Frontal cortex (tissue), 4 donors: ENCODE data around the gene DHRS4. TPM values are rescaled to one million over a fixed set of nuclear protein-coding genes. Genes with fewer than 3 reads are reported as not detected.
A peak's percentile ranks its signal among the peaks of the same experiment; 100 is the strongest.

Experiments
- DNase-seq, 2 donors: peaks; one replicate each; pipeline ENCODE4 v3.0.0; 2012; ENCODE audit warnings: low spot score in 2 of 2
- FAIRE-seq: peaks from 2 replicates; lab custom pipeline; 2012; peaks lifted over from hg19 to GRCh38; lab: Jason Lieb, UNC
- total RNA-seq: library from RNA; depleted of rRNA; stranded (reverse); fragments of >200 nt; gene quantifications from one replicate; pipeline ENCODE4 v1.2.3, GENCODE V29; 2014
- donor health status: control.
- donor health status: control.
- donor health status: control.

Gene DHRS4
- total RNA-seq = 7.3 TPM

DNA sequence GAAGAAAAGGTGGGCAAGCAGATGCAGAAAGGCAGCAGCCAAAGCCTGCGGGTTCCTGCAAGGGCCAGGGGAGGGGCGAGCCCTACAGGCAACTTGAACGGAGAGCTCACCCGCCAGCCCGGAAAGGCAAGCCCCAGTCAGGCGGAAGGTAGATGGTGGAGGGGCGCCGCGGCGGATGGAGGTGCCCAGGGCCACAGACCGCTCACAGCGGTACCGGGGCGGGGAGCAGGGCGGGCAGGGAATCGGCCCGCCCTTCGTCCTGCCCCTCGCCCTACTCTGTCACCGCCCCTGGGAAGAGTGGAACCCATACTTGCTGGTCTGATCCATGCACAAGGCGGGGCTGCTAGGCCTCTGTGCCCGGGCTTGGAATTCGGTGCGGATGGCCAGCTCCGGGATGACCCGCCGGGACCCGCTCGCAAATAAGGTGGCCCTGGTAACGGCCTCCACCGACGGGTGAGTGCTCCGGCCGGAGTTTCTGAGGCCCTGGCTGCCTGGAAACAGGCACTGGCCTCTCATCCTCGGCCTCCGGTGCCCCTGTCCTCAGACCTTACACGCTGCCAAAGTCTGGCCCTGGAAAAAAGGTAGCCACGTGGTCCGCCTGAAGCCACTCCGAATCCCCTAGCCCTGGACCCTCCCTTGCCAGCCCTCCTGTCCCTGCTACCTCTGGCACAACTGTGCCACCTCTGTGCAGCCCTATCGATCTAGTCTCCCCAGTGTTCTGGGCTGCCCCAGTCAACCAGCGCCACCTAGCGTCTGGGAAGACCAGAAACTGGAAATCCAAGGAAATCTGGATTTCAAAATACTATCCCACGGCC lies at the start of gene DHRS4:
Gene DHRS4, plus strand, starts transcription at position 307 of the 815 bp plus-strand sequence. Its CDS starts 19 bp downstream, at position 326.
- DNase-seq (peak; percentile 64 to 67), FAIRE-seq (no peak)

DNA sequence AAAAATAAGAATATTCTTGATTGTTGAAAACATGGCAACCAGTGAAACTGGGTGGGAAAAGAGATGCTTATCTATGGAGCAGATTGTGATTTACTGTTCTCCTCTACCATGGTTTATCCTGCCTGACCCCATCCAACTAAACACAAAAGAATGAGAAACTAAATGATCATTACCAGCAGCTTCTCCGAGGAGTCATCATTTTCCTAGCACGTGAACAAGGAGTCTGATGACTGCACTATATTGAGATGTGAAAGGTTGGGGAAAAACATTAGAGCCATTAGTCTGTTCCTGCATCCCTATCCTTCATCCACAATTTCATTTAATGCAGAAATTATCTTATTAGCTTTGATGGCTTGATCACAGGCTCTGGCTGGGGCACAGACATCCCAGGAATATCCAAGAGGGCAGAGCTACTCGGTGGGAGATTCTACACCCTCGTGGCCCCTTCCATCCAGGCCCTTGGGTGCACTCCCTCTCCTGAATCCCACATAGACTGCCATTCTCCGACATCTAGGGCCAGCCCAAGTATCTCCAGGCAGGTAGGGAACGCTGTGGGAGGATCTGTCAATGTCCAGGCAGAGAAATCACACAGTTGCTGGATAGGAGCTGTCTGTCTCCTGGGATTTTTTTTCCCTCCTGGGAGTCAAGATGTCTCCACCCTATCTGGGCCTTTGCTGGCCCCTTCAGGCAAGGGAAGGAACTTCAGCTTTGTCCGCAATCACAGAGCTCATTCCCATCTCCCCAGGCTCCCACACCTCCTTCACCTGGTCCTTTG lies 43.3 kb upstream of the DHRS4 start:
- DNase-seq (peak in 1 of 2 donors; percentile 44), FAIRE-seq (no peak)

- no peak for FAIRE-seq
Measured at GRCh38 chr14:23910876-23911210, 42.7 kb upstream of the DHRS4 start.

DNA sequence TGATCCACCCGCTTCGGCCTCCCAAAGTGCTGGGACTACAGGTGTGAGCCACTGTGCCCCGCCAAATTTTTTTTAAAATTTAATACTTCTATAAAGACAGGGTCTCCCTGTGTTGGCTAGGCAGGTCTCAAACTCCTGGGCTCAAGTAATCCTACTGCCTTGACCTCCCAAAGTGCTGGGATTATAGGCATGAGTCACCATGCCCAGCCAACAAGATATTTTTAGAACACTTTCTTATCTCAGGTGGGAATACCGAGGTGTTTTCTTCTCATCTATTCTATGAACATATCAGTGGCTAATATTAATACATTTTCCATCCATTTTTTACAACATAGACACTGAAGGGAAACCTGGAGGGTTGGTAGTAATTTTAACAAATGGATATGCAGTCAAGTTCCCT lies 38.0 kb upstream of the DHRS4 start:
- DNase-seq (no peak), FAIRE-seq (no peak)

More at GRCh38 chr14:23910876-23911210, 42.7 kb upstream of the DHRS4 start:
- DNase-seq = no peak

GRCh38 chr14:23916004-23916403 lies 37.6 kb upstream of the DHRS4 start:
- no peak for DNase-seq

GRCh38 chr14:23916446-23916845 lies 37.1 kb upstream of the DHRS4 start:
- FAIRE-seq (no peak), DNase-seq (no peak)

More at GRCh38 chr14:23916004-23916403, 37.6 kb upstream of the DHRS4 start:
- no peak for FAIRE-seq

DNA sequence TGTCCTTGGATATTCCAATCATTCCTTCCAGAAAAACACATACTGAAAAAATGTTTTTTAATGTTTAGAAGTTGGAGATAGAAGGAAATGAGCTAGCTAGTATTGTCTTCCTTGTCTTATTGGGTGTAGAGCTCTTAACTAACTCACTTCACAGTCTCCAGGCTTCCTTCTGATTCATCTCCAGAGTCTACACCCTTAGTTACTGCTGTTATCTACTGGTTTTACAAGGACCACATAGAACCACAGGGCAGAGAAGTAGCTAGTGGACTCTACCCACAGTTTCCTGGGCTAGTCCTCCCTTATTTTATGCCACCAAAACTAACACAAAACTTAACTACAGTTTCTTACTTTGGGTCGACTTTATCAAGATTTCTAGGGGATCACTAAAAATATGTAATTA lies 31.0 kb upstream of the DHRS4 start:
- FAIRE-seq = no peak
- DNase-seq = no peak

- DNase-seq (no peak), FAIRE-seq (no peak)
Measured at GRCh38 chr14:23925523-23926075, 28.0 kb upstream of the DHRS4 start.

GRCh38 chr14:23926543-23926942 lies 27.0 kb upstream of the DHRS4 start:
- DNase-seq = no peak
- FAIRE-seq = no peak

- DNase-seq (no peak), FAIRE-seq (no peak)
Measured at GRCh38 chr14:23929136-23929535, 24.4 kb upstream of the DHRS4 start.

- FAIRE-seq (no peak), DNase-seq (peak; percentile 57 to 73)
Measured at GRCh38 chr14:23929822-23930294, 23.7 kb upstream of the DHRS4 start.

DNA sequence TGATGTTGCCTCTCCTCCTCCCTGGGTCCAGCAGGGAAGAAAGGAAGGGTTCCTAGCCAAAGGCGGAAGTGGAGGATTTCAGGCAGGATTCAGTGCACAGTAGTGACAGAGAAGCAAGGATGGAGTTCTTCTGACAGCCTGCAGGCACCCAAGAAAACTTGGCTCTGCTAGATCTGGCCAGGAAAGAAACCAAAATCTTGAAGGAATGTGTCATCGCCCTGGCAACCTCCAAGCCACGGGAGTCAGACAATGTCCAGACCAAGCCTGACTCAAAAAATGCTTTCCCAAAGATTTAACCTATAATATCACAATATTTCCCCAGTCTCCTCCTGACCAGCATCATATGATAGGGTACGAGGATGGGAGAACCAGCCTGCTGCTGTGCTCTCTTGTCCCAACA lies 22.8 kb upstream of the DHRS4 start:
- FAIRE-seq = no peak
- no peak for DNase-seq

- DNase-seq (no peak), FAIRE-seq (no peak)
Measured at GRCh38 chr14:23931721-23932289, 21.8 kb upstream of the DHRS4 start.

- DNase-seq (no peak), FAIRE-seq (no peak)
Measured at GRCh38 chr14:23932639-23933038, 20.9 kb upstream of the DHRS4 start.

DNA sequence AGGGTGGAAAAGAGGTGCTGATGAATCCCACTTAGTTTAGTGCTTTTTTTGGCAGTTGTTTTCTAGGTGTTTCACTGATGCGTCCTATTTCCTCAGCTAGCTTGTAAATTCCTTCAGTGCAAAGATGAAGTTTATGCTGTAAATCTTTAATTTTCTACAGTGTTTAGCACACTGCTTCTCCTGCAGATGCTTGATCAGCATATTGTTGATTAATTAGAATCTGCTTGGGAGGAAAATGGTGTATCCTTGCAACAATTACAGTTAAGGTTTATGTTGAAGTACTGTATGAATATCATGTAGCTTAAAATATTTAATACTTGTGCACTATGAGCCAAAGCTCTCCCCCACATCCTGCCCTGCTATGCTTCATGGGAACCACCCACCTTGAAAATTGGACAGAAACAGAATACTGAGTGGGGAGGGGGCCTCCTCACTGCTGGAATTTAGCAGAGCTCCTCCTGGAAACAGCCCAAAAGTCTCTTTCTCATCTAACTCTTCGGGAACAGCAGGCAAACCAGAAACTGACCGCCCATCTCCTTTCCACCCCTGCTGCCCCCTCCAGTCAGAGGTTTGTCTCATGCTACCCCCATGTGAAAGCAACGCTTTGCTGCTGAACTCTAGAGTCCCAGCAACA lies 20.3 kb upstream of the DHRS4 start:
- no peak for FAIRE-seq
- no peak for DNase-seq

GRCh38 chr14:23933742-23934128 lies 19.8 kb upstream of the DHRS4 start:
- DNase-seq = no peak
- FAIRE-seq = no peak

DNA sequence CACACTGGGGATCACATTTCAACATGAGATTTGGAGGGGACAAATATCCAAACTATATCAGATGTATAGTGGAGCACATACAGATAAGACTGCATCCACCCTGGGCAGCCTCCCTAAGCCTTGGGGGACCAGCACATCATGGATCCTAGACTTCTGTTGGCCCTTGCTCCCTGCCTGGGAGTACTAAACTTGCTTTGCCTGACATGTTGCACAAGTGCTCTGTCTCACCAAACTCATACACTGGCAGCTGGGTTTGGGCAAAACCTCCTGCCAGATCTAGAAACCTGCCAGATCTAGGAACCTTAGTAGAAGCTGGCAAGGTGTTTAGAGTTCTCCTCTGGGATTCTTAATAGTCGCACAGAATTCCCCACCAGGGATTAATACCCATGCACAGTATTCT lies 18.4 kb upstream of the DHRS4 start:
- FAIRE-seq (no peak), DNase-seq (no peak)

- FAIRE-seq (no peak), DNase-seq (no peak)
Measured at GRCh38 chr14:23936084-23936829, 17.3 kb upstream of the DHRS4 start.

GRCh38 chr14:23937203-23937602 lies 16.4 kb upstream of the DHRS4 start:
- DNase-seq = no peak
- FAIRE-seq = no peak
